Stomach (tissue), 19 donors: Measurements from ENCODE around the gene PPP4R3A. TPM values are rescaled to one million over a fixed set of nuclear protein-coding genes. Genes with fewer than 3 reads are reported as not detected.

ENCODE experiments used
- DNase-seq, 2 donors: peaks; one replicate each; pipeline versions ENCODE4 v3.0.0 to v3.0.0-alpha.2; 2013 to 2019
- H3K27ac ChIP-seq, 5 donors: fragments of 200-600 bp in 4 of 5; sonication (generic) in 4 of 5; one replicate each; pipeline ENCODE4 v1.5.1; 2013 to 2019; ENCODE audit warnings: mild to moderate bottlenecking in 1 of 5, moderate library complexity in 1 of 5
- H3K27me3 ChIP-seq, 3 donors: fragments of 200-600 bp; sonication (generic); one replicate each; pipeline ENCODE4 v1.5.1; 2017 to 2019; ENCODE audit warnings: mixed run types in 1 of 3
- H3K36me3 ChIP-seq, 4 donors: fragments of 200-600 bp; sonication (generic); 1 replicate in 3 of 4; 2 replicates in 1 of 4; pipeline ENCODE4 v1.5.1; 2016 to 2019
- H3K4me1 ChIP-seq, 4 donors: fragments of 200-600 bp; sonication (generic); one replicate each; pipeline ENCODE4 v1.5.1; 2016 to 2019
- H3K4me3 ChIP-seq, 4 donors: fragments of 200-600 bp; sonication (generic) in 3 of 4; one replicate each; pipeline ENCODE4 v1.5.1; 2016 to 2019; ENCODE audit warnings: mild to moderate bottlenecking in 1 of 4
- H3K9me3 ChIP-seq, 4 donors: fragments of 200-600 bp; sonication (generic); one replicate each; pipeline ENCODE4 v1.5.1; 2016 to 2019
- CTCF ChIP-seq, 7 experiments: fragments of 450-650 bp in 4 of 7; fragments of 200-600 bp in 3 of 7; sonication (generic) in 3 of 7; IDR thresholded peaks; one replicate each; pipeline ENCODE4 v1.5.1; 2016 to 2019; ENCODE audit warnings: antibody characterized with exemption in 7 of 7, control low read depth in 2 of 7, mild to moderate bottlenecking in 1 of 7
- EP300 ChIP-seq: sonication (generic); formaldehyde crosslinking; IDR thresholded peaks from one replicate; pipeline ENCODE4 v1.6.1; 2017; ENCODE audit warnings: antibody characterized with exemption
- POLR2A ChIP-seq, 4 donors: fragments of 450-650 bp; IDR thresholded peaks; one replicate each; pipeline ENCODE4 v1.6.1; 2016; ENCODE audit warnings: antibody characterized with exemption in 4 of 4, control low read depth in 2 of 4, mild to moderate bottlenecking in 1 of 4, moderate library complexity in 1 of 4
- POLR2AphosphoS5 ChIP-seq, 3 donors: sonication (generic); formaldehyde crosslinking; IDR thresholded peaks; one replicate each; pipeline ENCODE4 v1.6.1; 2016; ENCODE audit warnings: antibody characterized with exemption in 3 of 3
- WGBS, 5 donors: extraction: QIAGEN DNeasy Blood & Tissue Kit in 3 of 5; methylation state at CpG; one replicate each; pipeline versions ENCODE4 v1.1.5 to v1.1.7; 2013 to 2018; 5-methylcytosine and 5-hydroxymethylcytosine counted together
- intact Hi-C: fragments of 100-400 bp; cut with DNase I; formaldehyde crosslinking; loops from one replicate; pipeline ENCODE4 v1.15.1; 2023; ENCODE audit warnings: low total_unique reads
- long read RNA-seq, 10 donors: transcript quantifications; one replicate each; lab custom pipeline, GENCODE V29; 2026
- polyA plus RNA-seq, 3 donors: library from polyadenylated mRNA; stranded (reverse); fragments of 200-250 nt; gene quantifications; one replicate each; pipeline ENCODE4 v1.2.3, GENCODE V29; 2013
- total RNA-seq, 5 donors: library from RNA; depleted of rRNA; stranded (reverse); fragments of >200 nt; gene quantifications; one replicate each; pipeline versions ENCODE4 v1.1.0 to v1.2.3, GENCODE V29; 2014 to 2016
- donor health status: healthy with polysubstance abuse.
- donor health status: Bipolar disorder and iron deficiency.
- donor health status: healthy.

PPP4R3A gene
- total RNA-seq (100 to 1,000 TPM in 1 of 5 donors, 10 to 100 TPM in 4; 66.9 to 145 (median 76.8) TPM), polyA plus RNA-seq (10 to 100 TPM; 35.7 to 42.8 (median 38.6) TPM)
- long read RNA-seq, donor 1, partial matches to known transcripts: 0 of 3 reads
- long read RNA-seq, donor 1, other reads (novel, unspliced or antisense): 0 of 3 reads
- long read RNA-seq, donor 2, full-length matches to known transcripts: 2 of 2 reads
- long read RNA-seq, donor 2, partial matches to known transcripts: 0 of 2 reads
- long read RNA-seq, donor 2, other reads (novel, unspliced or antisense): 0 of 2 reads
- long read RNA-seq, donor 3, partial matches to known transcripts: 0 of 3 reads
- long read RNA-seq, donor 3, other reads (novel, unspliced or antisense): 0 of 3 reads
- long read RNA-seq, donor 4, partial matches to known transcripts: 0 of 1 reads
- long read RNA-seq, donor 4, other reads (novel, unspliced or antisense): 0 of 1 reads
- long read RNA-seq, donor 5, full-length matches to known transcripts: 3 of 3 reads
- long read RNA-seq, donor 5, partial matches to known transcripts: 0 of 3 reads
- long read RNA-seq, donor 5, other reads (novel, unspliced or antisense): 0 of 3 reads
- long read RNA-seq, donor 6, full-length matches to known transcripts: 8 of 8 reads
- long read RNA-seq, donor 6, partial matches to known transcripts: 0 of 8 reads
- long read RNA-seq, donor 6, other reads (novel, unspliced or antisense): 0 of 8 reads
- long read RNA-seq, donor 7, partial matches to known transcripts: 0 of 1 reads
- long read RNA-seq, donor 7, other reads (novel, unspliced or antisense): 0 of 1 reads
- long read RNA-seq, donor 8, partial matches to known transcripts: 0 of 1 reads
- long read RNA-seq, donor 8, other reads (novel, unspliced or antisense): 0 of 1 reads
- long read RNA-seq, donor 9, partial matches to known transcripts: 0 of 3 reads
- long read RNA-seq, donor 9, other reads (novel, unspliced or antisense): 0 of 3 reads
- long read RNA-seq, donor 10, full-length matches to known transcripts: 3 of 3 reads
- long read RNA-seq, donor 10, partial matches to known transcripts: 0 of 3 reads
- long read RNA-seq, donor 10, other reads (novel, unspliced or antisense): 0 of 3 reads

GRCh38 chr14:91510171-91511042, at the start of gene PPP4R3A:
Gene PPP4R3A (minus strand): TSS chr14:91510310. CDS start chr14:91509647, 663 bp downstream.
- Histone ChIP-seq H3K9me3 (no peaks in the 10 kb centered on the region), H3K36me3 (peaks cover 0 to 11% (median 2%) of the 10 kb centered on the region in 4 donors), H3K4me3 (peak within 1 kb of the TSS; percentile 82 to 100 (median 92)), H3K27me3 (no peaks in the 10 kb centered on the region), H3K4me1 (peaks cover 21 to 37% (median 29%) of the 10 kb centered on the region in 4 donors), H3K27ac (peak within 1 kb of the TSS; percentile 91 to 100 (median 99))
- peak; percentile 95 to 99 for DNase-seq
- WGBS, 5 donors: 0 to 1% (median 0%) methylated on average over 13 to 95 of the region's 95 CpGs
- intact Hi-C loops: no loop called here
- TF ChIP-seq POLR2AphosphoS5 (IDR thresholded peaks at IDR 0.05) (peak; percentile 90 to 98 (median 97)), POLR2A (IDR thresholded peaks at IDR 0.05) (peak in 2 of 4 donors; percentile 35 to 57), EP300 (no peak)

- no peak for TF ChIP-seq CTCF (IDR thresholded peaks at IDR 0.05)
- TF ChIP-seq POLR2AphosphoS5 (IDR thresholded peaks at IDR 0.05): no peak
- TF ChIP-seq POLR2A (IDR thresholded peaks at IDR 0.05): no peak
- TF ChIP-seq EP300: no peak
- Histone ChIP-seq H3K36me3 (no peaks in the 10 kb centered on the region), H3K4me3 (no peak overlapping the region), H3K27me3 (no peaks in the 10 kb centered on the region), H3K4me1 (no peaks in the 10 kb centered on the region), H3K9me3 (peaks cover 0 to 6% (median 0%) of the 10 kb centered on the region in 4 donors), H3K27ac (no peak overlapping the region)
- 70 to 90% (median 79%) methylated on average over 2 of the region's 2 CpGs for WGBS, 5 donors
- DNase-seq: no peak
- intact Hi-C loops: no loop called here
Observed at GRCh38 chr14:91555531-91555930, 45.4 kb upstream of the PPP4R3A start.

- Histone ChIP-seq H3K4me3 (no peak overlapping the region), H3K27me3 (no peaks in the 10 kb centered on the region), H3K4me1 (no peaks in the 10 kb centered on the region), H3K9me3 (peaks cover 0 to 5% (median 0%) of the 10 kb centered on the region in 4 donors), H3K36me3 (no peaks in the 10 kb centered on the region), H3K27ac (no peak overlapping the region)
- whole genome bisulfite sequencing, 5 donors: 84 to 95% (median 91%) methylated on average over 8 to 11 of the region's 11 CpGs
- intact Hi-C loops: no loop called here
- peak in 1 of 2 donors; percentile 29 for DNase-seq
- TF ChIP-seq POLR2AphosphoS5 (IDR thresholded peaks at IDR 0.05): no peak
- TF ChIP-seq EP300: no peak
- no peak for TF ChIP-seq POLR2A (IDR thresholded peaks at IDR 0.05)
- TF ChIP-seq CTCF (IDR thresholded peaks at IDR 0.05): no peak
Observed at GRCh38 chr14:91554535-91555332, 44.6 kb upstream of the PPP4R3A start.

- DNase-seq: no peak
- 78 to 88% (median 84%) methylated on average over 3 of the region's 3 CpGs for WGBS, 5 donors
- Histone ChIP-seq H3K4me3 (no peak overlapping the region), H3K27me3 (no peaks in the 10 kb centered on the region), H3K4me1 (no peaks in the 10 kb centered on the region), H3K9me3 (no peaks in the 10 kb centered on the region), H3K36me3 (no peaks in the 10 kb centered on the region), H3K27ac (no peak overlapping the region)
- TF ChIP-seq POLR2A (IDR thresholded peaks at IDR 0.05) (no peak), CTCF (IDR thresholded peaks at IDR 0.05) (no peak), POLR2AphosphoS5 (IDR thresholded peaks at IDR 0.05) (no peak), EP300 (no peak)
- intact Hi-C loops: no loop called here
Observed at GRCh38 chr14:91548108-91548507, 38.0 kb upstream of the PPP4R3A start.
